ENCODE results near the gene ATP10A. TPM values are rescaled to one million over a fixed set of nuclear protein-coding genes. Genes with fewer than 3 reads are reported as not detected.

Gene ATP10A
- polyA plus RNA-seq, 1 of the 3 experiments (the other 2 are of a cell fraction): not detected

DNA sequence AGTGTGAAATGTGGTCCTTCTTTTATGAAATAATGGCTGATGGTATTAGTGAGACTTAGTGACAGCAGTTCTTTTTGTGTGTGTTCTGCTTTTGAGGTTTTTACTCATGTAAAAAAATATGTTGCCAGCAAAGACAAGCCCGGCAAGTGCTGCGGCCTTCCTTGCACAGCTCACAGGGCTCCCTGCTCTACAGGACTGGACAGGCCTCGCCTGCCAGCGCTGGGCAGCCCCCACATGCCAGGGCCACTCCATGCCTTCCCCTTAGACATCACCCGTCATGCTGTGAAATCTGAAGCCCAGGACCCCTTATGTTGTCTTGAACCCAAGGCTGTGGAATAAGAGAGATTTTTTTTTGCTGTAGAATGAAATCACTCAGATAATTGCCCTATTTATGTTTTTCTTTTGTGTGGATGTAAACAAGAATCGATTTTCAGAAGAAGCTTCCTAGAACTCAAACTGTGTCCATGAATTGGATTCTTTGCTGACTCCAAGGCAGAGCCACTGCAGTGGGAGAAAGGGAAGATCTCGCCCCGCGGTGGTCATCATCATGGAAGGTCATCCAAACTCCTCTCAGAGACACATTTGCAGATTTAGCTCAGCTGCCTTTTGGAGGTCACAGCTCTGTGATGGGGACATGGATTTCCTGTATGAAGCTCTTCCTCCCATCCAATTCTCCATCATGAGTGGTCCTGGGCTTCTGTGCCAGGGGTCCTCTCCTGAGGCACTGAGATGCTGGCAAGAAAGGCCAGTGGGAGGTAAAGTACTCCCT is 150.8 kb downstream of the ATP10A start:
- ChIA-PET POLR2A (no interaction called here), CTCF (interaction anchor here (0.7 to 2.2 kb wide), 4 partner anchors 8 to 221 kb away, joined by 3 to 6 read pairs (median 3); no protein-coding TSS in a partner anchor)
- no peak overlapping the region for H3K4me2 ChIP-seq
- no peaks in the 10 kb centered on the region for H4K20me1 ChIP-seq (ENCODE audit: insufficient read depth)
- H3K4me1 ChIP-seq (ENCODE audit: control insufficient read depth in 1 of 2, insufficient read depth in 2 of 2, low read depth in 1 of 2, low read length in 1 of 2): no peaks in the 10 kb centered on the region
- no peak overlapping the region for H3K9ac ChIP-seq
- no peak for DNase-seq
- H3K4me3 ChIP-seq (ENCODE audit: low read depth in 2 of 2, low read length in 1 of 2): no peak overlapping the region
- WGBS (ENCODE audit: low lambda C conversion rate): 66% methylated on average over 9 of the region's 9 CpGs
- H3F3A ChIP-seq (replicated peaks; ENCODE audit: insufficient read depth): no peaks in the 10 kb centered on the region
- TF ChIP-seq RCOR1 (IDR thresholded peaks at IDR 0.05; ENCODE audit: low read length): no peak
- TF ChIP-seq, protein P1, sequence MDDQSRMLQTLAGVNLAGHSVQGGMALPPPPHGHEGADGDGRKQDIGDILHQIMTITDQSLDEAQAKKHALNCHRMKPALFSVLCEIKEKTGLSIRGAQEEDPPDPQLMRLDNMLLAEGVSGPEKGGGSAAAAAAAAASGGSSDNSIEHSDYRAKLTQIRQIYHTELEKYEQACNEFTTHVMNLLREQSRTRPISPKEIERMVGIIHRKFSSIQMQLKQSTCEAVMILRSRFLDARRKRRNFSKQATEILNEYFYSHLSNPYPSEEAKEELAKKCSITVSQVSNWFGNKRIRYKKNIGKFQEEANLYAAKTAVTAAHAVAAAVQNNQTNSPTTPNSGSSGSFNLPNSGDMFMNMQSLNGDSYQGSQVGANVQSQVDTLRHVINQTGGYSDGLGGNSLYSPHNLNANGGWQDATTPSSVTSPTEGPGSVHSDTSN (IDR thresholded peaks at IDR 0.05): no peak
- TF ChIP-seq MEF2A (IDR thresholded peaks at IDR 0.05; ENCODE audit: borderline replicate concordance, low read depth): no peak
- TF ChIP-seq TEAD4 (IDR thresholded peaks at IDR 0.05; ENCODE audit: borderline replicate concordance, insufficient read depth): no peak
- no peak for TF ChIP-seq JUND (IDR thresholded peaks at IDR 0.05)
- no peak for TF ChIP-seq FOXJ3 (CRISPR knock-in tag; IDR thresholded peaks at IDR 0.05)
- TF ChIP-seq RFX5 (IDR thresholded peaks at IDR 0.05; ENCODE audit: low read length): no peak
- no peak for TF ChIP-seq CHD2 (IDR thresholded peaks at IDR 0.05; ENCODE audit: low read length, partially characterized antibody)
- TF ChIP-seq, protein P2, sequence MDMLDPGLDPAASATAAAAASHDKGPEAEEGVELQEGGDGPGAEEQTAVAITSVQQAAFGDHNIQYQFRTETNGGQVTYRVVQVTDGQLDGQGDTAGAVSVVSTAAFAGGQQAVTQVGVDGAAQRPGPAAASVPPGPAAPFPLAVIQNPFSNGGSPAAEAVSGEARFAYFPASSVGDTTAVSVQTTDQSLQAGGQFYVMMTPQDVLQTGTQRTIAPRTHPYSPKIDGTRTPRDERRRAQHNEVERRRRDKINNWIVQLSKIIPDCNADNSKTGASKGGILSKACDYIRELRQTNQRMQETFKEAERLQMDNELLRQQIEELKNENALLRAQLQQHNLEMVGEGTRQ (IDR thresholded peaks at IDR 0.05; ENCODE audit: borderline replicate concordance, low read depth, low read length): no peak
- TF ChIP-seq GABPA (IDR thresholded peaks at IDR 0.05; ENCODE audit: low read depth): no peak
- TF ChIP-seq, protein P3, sequence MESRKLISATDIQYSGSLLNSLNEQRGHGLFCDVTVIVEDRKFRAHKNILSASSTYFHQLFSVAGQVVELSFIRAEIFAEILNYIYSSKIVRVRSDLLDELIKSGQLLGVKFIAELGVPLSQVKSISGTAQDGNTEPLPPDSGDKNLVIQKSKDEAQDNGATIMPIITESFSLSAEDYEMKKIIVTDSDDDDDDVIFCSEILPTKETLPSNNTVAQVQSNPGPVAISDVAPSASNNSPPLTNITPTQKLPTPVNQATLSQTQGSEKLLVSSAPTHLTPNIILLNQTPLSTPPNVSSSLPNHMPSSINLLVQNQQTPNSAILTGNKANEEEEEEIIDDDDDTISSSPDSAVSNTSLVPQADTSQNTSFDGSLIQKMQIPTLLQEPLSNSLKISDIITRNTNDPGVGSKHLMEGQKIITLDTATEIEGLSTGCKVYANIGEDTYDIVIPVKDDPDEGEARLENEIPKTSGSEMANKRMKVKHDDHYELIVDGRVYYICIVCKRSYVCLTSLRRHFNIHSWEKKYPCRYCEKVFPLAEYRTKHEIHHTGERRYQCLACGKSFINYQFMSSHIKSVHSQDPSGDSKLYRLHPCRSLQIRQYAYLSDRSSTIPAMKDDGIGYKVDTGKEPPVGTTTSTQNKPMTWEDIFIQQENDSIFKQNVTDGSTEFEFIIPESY (IDR thresholded peaks at IDR 0.05; ENCODE audit: borderline replicate concordance, low read depth): no peak
- no peak for TF ChIP-seq TCF12 (IDR thresholded peaks at IDR 0.05)
- TF ChIP-seq FOSL2 (IDR thresholded peaks at IDR 0.05; ENCODE audit: borderline replicate concordance, low read depth): no peak
- TF ChIP-seq NRF1 (IDR thresholded peaks at IDR 0.05; ENCODE audit: low read depth, low read length): no peak
- TF ChIP-seq, protein P4, sequence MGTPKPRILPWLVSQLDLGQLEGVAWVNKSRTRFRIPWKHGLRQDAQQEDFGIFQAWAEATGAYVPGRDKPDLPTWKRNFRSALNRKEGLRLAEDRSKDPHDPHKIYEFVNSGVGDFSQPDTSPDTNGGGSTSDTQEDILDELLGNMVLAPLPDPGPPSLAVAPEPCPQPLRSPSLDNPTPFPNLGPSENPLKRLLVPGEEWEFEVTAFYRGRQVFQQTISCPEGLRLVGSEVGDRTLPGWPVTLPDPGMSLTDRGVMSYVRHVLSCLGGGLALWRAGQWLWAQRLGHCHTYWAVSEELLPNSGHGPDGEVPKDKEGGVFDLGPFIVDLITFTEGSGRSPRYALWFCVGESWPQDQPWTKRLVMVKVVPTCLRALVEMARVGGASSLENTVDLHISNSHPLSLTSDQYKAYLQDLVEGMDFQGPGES (IDR thresholded peaks at IDR 0.05; ENCODE audit: low read depth, low read length): no peak
- TF ChIP-seq RXRA (IDR thresholded peaks at IDR 0.05; ENCODE audit: borderline replicate concordance, low read depth): no peak
- TF ChIP-seq EP300 (IDR thresholded peaks at IDR 0.05; ENCODE audit: borderline replicate concordance in 1 of 2, low read depth in 1 of 2, low read length in 1 of 2): no peak
- no peaks in the 10 kb centered on the region for H3K9me3 ChIP-seq
- no peaks in the 10 kb centered on the region for H3K79me2 ChIP-seq (ENCODE audit: insufficient read depth)
- no peaks in the 10 kb centered on the region for H3K27me3 ChIP-seq (ENCODE audit: insufficient read depth)
- H3K27ac ChIP-seq (ENCODE audit: low read depth in 2 of 2, low read length in 1 of 2): no peak overlapping the region
- H2AFZ ChIP-seq (ENCODE audit: low read depth): no peak overlapping the region
- no peaks in the 10 kb centered on the region for H3K9me2 ChIP-seq
- no peaks in the 10 kb centered on the region for H3K36me3 ChIP-seq (replicated peaks in 1 of 2; ENCODE audit: control insufficient read depth in 1 of 2, insufficient read depth in 2 of 2, low read length in 1 of 2)
